OCI-M1 (cell line): ENCODE measurements around the gene RABGAP1L.
"Not testable (repeated sequence)": the region's sequence is repeated elsewhere in the genome, so short reads cannot be mapped to it uniquely, and the experiment has no call there.

ENCODE experiments used
- DNase-seq: peaks from one replicate; lab custom pipeline; 2025; lab: John Stamatoyannopoulos, UW

Gene RABGAP1L

DNA sequence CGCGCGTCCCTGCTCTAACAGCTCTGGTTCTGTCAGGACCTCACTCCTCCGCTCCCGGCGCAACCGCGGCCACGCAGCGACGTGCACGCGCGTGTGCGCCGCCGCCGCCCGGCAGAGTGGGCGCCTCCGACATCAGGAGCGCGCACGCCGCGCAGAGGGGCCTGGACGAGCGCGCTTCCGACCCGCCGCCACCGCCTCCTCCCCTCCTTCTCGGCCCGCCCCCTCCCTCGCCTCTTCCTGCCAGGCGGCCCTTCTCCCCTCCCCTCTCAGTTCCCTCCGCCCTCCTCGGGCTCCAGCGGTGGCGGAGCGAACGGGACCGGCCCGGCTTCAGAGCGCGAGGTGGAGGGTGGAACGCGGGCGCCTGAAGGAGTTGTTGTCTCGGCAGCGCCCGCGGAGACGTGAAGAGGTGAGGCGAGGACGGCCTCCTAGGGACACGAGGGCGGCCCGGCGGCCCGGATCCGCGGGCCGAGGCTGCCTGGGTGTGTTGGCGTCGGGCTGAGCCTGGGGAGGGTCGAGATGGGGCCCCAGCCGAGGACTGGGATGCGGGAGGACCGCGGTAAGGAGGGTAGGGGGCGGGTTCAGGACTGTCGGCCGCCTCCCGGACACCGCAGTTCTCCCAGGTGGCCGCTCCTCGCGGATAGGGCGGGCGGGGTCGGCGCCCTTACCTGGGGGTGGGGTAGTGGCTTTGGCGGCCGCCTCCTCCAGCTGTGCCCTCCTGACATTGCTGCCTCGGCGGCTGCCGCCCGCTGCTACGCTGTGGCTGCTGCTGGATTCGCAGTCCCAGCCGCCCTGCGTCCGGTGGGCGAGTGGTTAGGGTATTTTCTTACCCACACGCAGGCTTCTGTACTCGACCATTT is at the start of gene RABGAP1L:
Gene RABGAP1L (plus strand): TSS at position 269 of the 857 bp plus-strand sequence.
- peak; percentile 98 for DNase-seq

GRCh38 chr1:174110053-174110452 is 49.3 kb upstream of the RABGAP1L start:
- DNase-seq: no peak

DNA sequence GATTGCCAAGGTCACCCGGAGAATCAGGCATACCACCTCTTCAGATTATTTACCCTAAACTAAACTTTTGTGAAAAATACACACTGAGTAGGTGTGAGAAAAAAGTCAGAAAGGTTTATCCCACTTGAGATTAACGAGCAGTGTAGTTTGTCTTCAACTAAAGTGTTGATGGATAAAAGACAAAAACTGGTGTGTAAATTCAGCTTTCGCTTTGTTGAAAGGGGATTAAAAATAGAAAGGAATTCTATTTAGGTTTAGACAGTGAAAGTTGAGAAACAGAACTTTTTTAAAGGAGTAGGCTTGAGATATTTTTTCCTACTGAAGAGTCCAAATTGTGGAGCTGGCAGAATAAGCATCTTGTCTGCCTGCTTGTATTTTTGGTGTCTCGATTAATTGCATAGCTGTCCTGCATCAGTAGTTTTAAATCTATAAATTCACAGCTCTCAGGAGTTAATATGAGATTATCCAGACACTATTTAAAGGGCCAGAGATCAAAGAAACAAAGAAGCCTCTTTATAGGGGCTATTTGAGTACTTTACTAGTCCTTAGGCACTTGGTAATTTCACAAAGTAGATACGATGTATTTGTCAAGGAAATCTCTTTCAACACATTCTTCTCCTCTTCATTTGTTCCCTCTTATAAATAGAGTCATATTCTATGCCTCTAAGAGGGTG is 46.7 kb upstream of the RABGAP1L start:
- no peak for DNase-seq

GRCh38 chr1:174114106-174114505 is 45.2 kb upstream of the RABGAP1L start:
- no peak for DNase-seq

DNA sequence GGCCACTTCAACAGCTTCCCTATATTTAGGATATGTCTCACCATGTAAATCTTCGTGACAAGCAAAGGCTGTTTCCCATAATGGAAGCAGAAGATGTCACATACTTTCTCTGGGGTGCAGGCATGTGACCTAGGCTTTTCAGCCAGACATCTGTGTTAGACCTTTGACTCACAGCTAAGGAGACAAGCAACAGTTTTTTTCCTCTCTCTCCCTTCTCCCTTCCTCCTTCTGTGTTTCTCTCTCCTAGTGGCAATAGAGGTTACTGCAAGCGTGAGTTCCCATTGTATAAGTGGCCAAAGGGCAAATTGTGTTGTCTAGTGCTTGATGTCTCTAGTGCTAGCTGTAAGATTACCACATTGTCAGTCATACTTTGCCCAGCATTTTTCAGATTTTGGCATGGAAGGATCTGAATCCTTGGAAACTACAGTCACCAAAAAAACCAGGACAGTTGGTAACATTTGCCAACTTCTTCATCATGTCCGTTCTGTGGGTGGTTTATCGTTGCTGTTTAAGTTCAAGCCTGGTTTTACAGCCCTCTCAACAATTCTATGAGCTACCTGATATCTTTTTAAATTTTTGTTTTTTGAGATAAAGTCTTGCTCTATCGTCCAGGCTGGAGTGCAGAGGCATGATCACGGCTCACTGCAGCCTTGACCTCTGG is 44.4 kb upstream of the RABGAP1L start:
- DNase-seq: peak; percentile 87

DNA sequence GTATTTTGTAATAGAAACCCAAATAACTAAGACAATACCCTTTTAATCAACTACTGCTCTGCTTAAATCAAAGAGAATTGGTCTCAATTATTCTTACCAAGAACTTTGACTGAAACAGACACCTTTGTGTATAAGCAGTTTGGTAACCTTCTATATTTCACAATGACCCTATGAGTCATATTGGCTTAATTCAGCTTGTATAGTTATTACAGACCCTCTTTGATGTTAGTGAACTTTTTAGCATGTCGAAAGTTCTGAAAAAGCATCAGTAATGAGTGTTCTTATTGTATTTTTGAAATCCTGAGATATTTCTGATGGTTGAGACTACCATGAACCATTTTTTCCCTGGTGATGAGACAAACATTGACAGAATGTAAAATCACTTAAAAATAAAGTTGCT is 43.3 kb upstream of the RABGAP1L start:
- DNase-seq: no peak

- no peak for DNase-seq
Measured at GRCh38 chr1:174118751-174119150, 40.6 kb upstream of the RABGAP1L start.

GRCh38 chr1:174122318-174122717 is 37.0 kb upstream of the RABGAP1L start:
- not testable (repeated sequence) for DNase-seq

GRCh38 chr1:174123843-174124242 is 35.5 kb upstream of the RABGAP1L start:
- no peak for DNase-seq

GRCh38 chr1:174127176-174127575 is 32.1 kb upstream of the RABGAP1L start:
- DNase-seq: not testable (repeated sequence)

DNA sequence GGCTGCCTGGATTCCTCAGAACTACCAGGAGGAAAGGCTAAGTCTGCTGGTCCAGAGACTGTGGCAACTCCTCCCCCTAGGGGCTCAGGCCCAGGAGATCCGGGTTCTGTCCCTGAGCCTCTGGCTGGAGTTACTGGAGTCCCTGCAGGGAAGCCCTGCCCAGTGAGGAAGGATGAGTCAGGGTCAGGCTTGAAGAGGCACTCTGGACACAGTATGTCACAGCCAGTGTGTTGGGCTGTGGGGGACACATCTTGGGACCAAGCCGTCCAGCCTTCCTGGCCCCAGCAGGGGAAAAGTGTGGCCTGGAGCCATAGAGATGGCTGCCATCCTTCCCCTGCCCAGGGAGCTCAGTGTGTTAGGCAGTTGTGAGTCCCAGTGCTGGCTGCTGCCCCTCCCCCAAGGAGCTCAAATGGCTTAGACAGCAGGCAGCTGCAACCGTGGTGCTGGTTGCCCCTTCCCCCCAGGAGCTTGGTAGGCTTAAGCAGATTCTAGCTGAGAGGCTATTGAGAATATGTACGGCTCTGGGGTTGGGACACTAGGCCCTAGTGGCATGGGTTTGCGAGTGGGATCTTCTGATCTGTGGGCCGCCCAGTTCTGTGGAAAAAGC is 28.2 kb upstream of the RABGAP1L start:
- DNase-seq: no peak

DNA sequence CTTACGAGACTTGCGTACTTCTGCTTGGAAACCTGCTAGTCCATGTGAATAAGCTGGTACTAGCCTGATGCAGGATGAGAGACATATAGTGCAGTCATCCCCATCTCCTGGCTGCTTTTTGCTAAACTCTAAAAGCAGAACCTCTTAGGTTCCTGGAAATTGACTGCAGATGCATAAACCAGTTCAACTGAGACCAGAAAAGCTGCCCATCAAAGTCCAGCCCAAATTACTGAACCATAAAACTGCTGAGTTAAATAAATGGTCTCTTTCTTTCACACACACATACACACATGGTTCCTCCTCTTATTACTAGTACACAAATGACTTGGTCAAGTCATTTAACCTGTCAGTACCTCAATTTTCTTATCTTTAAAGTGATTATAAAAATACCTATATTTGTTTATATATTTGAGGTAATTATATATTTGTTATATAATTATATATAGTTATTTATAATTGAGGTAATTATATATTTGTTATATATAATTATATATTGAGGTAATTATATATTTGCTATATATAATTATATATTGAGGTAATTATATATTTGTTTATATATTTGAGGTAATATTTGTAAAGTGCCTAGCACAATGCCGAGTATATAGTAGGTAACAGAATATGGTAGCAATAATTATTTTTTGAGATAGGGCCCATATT is 25.2 kb upstream of the RABGAP1L start:
- DNase-seq: no peak

GRCh38 chr1:174135211-174135610 is 24.1 kb upstream of the RABGAP1L start:
- DNase-seq: no peak

DNA sequence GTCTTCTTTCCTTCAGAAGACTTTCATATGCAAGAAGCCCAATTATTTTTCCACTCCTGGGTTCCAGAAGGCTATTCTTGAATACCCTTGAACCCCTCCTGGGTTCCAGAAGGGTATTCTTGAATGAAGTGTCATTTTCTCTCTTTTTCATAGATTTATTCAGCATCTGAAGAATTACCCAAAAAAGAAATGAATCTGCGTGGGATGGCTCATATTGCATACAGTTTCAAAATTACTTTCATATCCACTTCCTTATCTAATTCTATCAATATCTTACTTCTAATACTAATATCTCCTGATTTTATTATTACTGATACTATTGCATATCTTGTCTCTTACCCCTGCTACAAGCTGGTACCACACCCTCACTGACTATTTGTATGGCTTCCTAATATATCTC is 22.6 kb upstream of the RABGAP1L start:
- no peak for DNase-seq

- no peak for DNase-seq
Measured at GRCh38 chr1:174142836-174143235, 16.5 kb upstream of the RABGAP1L start.

DNA sequence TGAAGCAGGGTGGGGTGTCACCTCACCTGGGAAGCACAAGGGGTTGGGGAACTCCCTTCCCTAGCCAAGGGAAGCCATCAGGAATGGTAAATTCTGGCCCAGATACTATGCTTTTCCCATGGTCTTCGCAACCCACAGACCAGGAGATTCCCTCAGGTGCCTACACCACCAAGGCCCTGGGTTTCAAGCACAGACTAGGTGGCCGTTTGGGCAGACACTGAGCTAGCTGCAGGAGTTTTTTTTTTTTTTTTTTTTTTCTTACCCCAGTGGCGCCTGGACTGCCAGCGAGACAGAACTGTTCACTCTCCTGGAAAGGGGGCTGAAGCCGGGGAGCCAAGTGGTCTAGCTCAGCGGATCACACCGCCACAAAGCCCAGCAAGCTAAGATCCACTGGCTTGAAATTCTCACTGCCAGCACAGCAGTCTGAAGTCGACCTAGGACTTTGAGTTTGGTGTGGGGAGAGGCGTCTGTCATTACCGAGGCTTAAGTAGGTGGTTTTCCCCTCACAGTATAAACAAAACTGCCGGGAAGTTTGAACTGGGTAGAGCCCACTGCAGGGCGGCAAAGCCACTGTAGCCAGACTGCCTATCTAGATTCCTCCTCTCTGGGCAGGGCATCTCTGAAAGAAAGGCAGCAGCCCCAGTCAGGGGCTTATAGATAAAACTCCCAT is 15.5 kb upstream of the RABGAP1L start:
- DNase-seq: not testable (repeated sequence)

- DNase-seq: not testable (repeated sequence)
Measured at GRCh38 chr1:174144397-174144783, 14.9 kb upstream of the RABGAP1L start.

DNA sequence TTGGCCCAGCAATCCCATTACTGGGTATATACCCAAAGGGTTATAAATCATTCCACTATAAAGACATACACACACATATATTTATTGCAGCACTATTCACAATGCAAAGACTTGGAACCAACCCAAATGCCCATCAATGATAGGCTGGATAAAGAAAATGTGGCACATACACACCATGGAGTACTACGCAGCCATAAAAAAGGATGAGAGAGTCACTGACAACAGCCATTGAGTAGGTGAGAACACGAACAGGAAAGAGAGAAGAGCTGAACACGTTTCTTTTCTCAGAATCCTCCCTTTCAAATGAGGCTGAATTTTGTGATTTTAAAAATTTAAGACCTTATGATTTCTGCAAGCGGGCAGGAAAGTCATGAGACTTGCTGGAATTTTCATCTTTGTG is 10.1 kb upstream of the RABGAP1L start:
- DNase-seq: no peak

DNA sequence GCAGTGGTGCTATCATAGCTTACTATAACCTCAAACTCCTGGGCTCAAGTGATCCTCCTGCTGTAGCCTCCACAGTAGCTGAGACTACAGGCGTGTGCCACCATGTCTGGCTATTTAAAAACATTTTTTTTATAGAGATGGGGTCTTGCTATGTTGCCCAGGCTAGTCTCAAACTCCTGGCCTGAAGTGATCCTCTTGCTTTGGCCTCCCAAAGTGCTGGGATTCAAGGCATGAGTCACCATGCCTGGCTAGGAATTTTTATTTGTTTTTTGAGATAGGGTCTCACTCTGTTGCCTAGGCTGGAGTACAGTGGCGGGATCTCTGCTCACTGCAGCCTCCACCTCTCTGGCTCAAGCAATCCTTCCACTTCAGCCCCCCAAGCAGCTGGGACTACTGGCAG is 8.8 kb upstream of the RABGAP1L start:
- DNase-seq: no peak

DNA sequence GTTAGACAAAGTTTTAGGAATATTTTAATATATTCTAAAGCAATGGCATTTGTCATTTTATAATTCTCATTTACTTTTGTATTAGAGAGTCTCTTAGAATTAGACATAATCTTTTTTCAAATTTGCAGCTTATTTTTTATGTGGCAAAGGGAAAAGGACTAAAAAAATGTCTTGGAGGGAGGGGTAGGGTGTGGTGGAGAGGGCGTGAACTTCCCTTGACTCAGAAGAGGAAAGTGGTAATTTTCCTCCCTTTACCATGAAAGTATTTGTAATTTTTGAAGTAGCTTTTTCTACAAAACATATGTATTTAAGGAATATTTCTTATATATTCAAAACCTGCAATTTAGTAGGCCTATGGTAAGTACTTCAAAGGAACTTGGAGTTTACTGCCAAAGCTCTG is 6.9 kb upstream of the RABGAP1L start:
- DNase-seq: no peak

GRCh38 chr1:174153085-174153824 is 6.1 kb upstream of the RABGAP1L start:
- no peak for DNase-seq
